ENCODE results near the gene GAPT.

- TF ChIP-seq CTCF (IDR thresholded peaks at IDR 0.05) (no peak), POLR2AphosphoS5 (IDR thresholded peaks at IDR 0.05) (no peak), POLR2A (IDR thresholded peaks at IDR 0.05) (no peak), EP300 (IDR thresholded peaks at IDR 0.05) (no peak)
Measured at GRCh38 chr5:58499231-58499630, 8.0 kb downstream of the GAPT start.

All from sigmoid colon (tissue), 4 donors.